Esophagus squamous epithelium (tissue), 4 donors: ENCODE measurements around the gene PRKRIP1.
A peak's percentile ranks its signal among the peaks of the same experiment; 100 is the strongest.

Experiments
- CTCF ChIP-seq, 6 experiments: fragments of 450-650 bp in 4 of 6; fragments of 200-600 bp in 2 of 6; sonication (generic) in 2 of 6; IDR thresholded peaks; one replicate each; pipeline ENCODE4 v1.5.1; 2016 to 2019; ENCODE audit warnings: antibody characterized with exemption in 6 of 6, mild to moderate bottlenecking in 4 of 6, moderate library complexity in 4 of 6
- POLR2A ChIP-seq, 4 donors: fragments of 450-650 bp; IDR thresholded peaks; one replicate each; pipeline ENCODE4 v1.6.1; 2017; ENCODE audit warnings: antibody characterized with exemption in 4 of 4, mild to moderate bottlenecking in 4 of 4, moderate library complexity in 3 of 4

DNA sequence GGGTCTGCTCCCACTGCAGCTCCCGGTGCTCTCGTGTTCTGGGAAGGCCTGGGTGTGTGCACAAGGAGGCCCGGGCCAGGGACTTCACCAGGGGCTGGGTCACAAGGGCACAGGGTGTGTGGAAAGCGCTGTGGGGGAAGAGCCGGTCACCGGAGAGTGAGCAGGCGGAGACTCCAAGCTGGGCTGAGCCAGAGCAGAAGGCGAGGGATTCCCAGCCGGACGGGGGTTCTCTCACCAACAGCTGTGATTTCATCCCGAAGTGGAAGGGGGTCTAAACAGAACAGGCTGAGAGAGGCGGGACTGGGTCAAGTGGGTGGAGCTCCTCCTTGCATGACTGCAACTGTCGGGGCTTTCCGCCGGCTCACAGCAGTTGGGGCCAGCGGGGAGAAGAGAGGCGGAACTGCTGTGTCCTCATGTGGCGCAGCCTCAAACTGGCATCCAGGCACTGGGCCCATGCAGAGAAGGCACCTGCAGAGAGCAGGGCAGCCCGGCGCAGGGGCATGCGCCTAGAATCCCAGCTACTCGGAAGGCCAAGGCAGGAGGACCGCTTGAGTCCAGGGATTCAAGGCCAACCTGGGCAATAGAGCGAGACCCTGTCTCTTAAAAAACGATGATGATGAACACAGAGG lies 29.6 kb downstream of the PRKRIP1 start:
- TF ChIP-seq CTCF (IDR thresholded peaks at IDR 0.05): no peak
- peak in 2 of 4 donors; percentile 19 to 65 for TF ChIP-seq POLR2A (IDR thresholded peaks at IDR 0.05)
